GM23248 (cell line): Measurements from ENCODE around the gene SMIM35.

Experiments
- EZH2 ChIP-seq: fragments of 200-600 bp; sonication (generic); IDR thresholded peaks from 2 replicates; pipeline ENCODE4 v1.6.1; 2018; ENCODE audit warnings: antibody characterized with exemption, mild to moderate bottlenecking; ENCODE audit not compliant: insufficient read depth, poor library complexity, severe bottlenecking
- EZH2phosphoT487 ChIP-seq: fragments of 200-600 bp; sonication (generic); IDR thresholded peaks from 2 replicates; pipeline ENCODE4 v1.6.1; 2018; ENCODE audit warnings: antibody characterized with exemption, moderate library complexity, mild to moderate bottlenecking, low read depth; ENCODE audit not compliant: insufficient read depth

- no peak for TF ChIP-seq EZH2
- no peak for TF ChIP-seq EZH2phosphoT487
Observed at GRCh38 chr11:118051136-118051610, 35.6 kb downstream of the SMIM35 start.
